ENCODE data around the gene PTPRM.

The PTPRM gene

GRCh38 chr18:7757175-7757574, 190.1 kb downstream of the PTPRM start:
- DNase-seq (ENCODE audit: low read depth): no peak

GRCh38 chr18:7758764-7759163, 191.6 kb downstream of the PTPRM start:
- DNase-seq (ENCODE audit: low read depth): no peak

- DNase-seq (ENCODE audit: low read depth): no peak
Measured at GRCh38 chr18:7760967-7761948, 194.1 kb downstream of the PTPRM start.

GRCh38 chr18:7764405-7764804, 197.3 kb downstream of the PTPRM start:
- no peak for DNase-seq (ENCODE audit: low read depth)

- no peak for DNase-seq (ENCODE audit: low read depth)
Measured at GRCh38 chr18:7766346-7766745, 199.2 kb downstream of the PTPRM start.

- DNase-seq (ENCODE audit: low read depth): no peak
Measured at GRCh38 chr18:7766817-7767216, 199.7 kb downstream of the PTPRM start.

GRCh38 chr18:7770908-7771307, 203.8 kb downstream of the PTPRM start:
- no peak for DNase-seq (ENCODE audit: low read depth)

GRCh38 chr18:7772510-7772888, 205.4 kb downstream of the PTPRM start:
- DNase-seq (ENCODE audit: low read depth): no peak

- DNase-seq (ENCODE audit: low read depth): no peak
Measured at GRCh38 chr18:7772951-7773350, 205.8 kb downstream of the PTPRM start.

- no peak for DNase-seq (ENCODE audit: low read depth)
Measured at GRCh38 chr18:7775128-7775527, 208.0 kb downstream of the PTPRM start.

- DNase-seq (ENCODE audit: low read depth): no peak
Measured at GRCh38 chr18:7775843-7776242, 208.7 kb downstream of the PTPRM start.

GRCh38 chr18:7778181-7778580, 211.1 kb downstream of the PTPRM start:
- DNase-seq (ENCODE audit: low read depth): no peak

GRCh38 chr18:7779211-7779610, 212.1 kb downstream of the PTPRM start:
- DNase-seq (ENCODE audit: low read depth): no peak

- DNase-seq (ENCODE audit: low read depth): no peak
Measured at GRCh38 chr18:7784171-7784570, 217.1 kb downstream of the PTPRM start.

GRCh38 chr18:7786569-7786968, 219.5 kb downstream of the PTPRM start:
- DNase-seq (ENCODE audit: low read depth): no peak

- DNase-seq (ENCODE audit: low read depth): no peak
Measured at GRCh38 chr18:7787339-7787738, 220.2 kb downstream of the PTPRM start.

- DNase-seq (ENCODE audit: low read depth): no peak
Measured at GRCh38 chr18:7789856-7790552, 222.9 kb downstream of the PTPRM start.

- DNase-seq (ENCODE audit: low read depth): no peak
Measured at GRCh38 chr18:7793100-7793499, 226.0 kb downstream of the PTPRM start.

- DNase-seq (ENCODE audit: low read depth): no peak
Measured at GRCh38 chr18:7803956-7804469, 236.9 kb downstream of the PTPRM start.

GRCh38 chr18:7805096-7805495, 238.0 kb downstream of the PTPRM start:
- no peak for DNase-seq (ENCODE audit: low read depth)

- no peak for DNase-seq (ENCODE audit: low read depth)
Measured at GRCh38 chr18:7805880-7806279, 238.8 kb downstream of the PTPRM start.

GRCh38 chr18:7807936-7808453, 240.9 kb downstream of the PTPRM start:
- no peak for DNase-seq (ENCODE audit: low read depth)

GRCh38 chr18:7808992-7809391, 241.9 kb downstream of the PTPRM start:
- DNase-seq (ENCODE audit: low read depth): no peak

Data from activated T-cell treated with anti-CD3 and anti-CD28 coated beads for 48 hours (primary cell).